ENCODE data around the gene CERS6. TPM values are rescaled to one million over a fixed set of nuclear protein-coding genes. Genes with fewer than 3 reads are reported as not detected.

Gene CERS6
- total and polyA plus RNA-seq, 10 of the 15 experiments (the other 5 are each of a cell fraction or from before 2014, with no cell fraction given) = 1.3 to 20.4 (median 14.1) TPM

DNA sequence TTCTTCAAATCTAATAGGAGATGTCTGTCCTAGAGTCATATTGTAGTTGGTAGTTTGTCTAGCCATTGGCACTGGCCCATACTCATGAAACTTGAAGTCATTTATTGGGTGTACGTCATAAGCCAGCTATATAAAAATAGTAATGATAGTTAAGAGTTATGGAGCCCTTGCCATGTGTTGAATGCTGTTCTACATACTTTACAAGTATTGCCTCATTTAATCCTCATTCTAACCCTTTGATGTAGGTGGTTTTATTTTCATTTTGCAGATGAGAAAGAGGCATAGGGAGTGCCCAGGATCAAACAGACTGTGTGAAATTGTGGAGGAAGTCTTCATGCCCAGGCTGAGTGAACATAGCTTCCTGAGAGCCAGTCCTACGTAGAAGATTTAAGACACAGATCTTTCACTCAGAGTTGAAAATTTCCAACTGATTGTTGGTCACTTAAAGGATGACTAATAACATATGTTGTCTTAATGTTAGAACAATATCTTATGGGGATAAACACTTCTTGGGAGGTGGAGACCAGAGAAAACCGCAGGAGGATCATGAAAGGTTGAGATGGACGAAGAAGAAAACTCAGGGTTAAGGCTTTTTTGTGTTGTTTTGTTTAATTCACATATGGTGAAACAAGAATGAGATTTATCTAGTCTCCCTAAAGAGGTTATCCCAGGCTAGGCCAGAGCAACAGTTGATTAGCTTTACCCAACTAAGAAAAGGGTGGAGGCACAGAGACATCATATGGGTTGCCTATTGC, 156.0 kb downstream of the CERS6 start (continued):
- TF ChIP-seq MXI1 (IDR thresholded peaks at IDR 0.05; ENCODE audit: low read depth, low read length) (no peak), MEF2A (IDR thresholded peaks at IDR 0.05; ENCODE audit: insufficient read depth, low read depth, low read length) (no peak)

DNA sequence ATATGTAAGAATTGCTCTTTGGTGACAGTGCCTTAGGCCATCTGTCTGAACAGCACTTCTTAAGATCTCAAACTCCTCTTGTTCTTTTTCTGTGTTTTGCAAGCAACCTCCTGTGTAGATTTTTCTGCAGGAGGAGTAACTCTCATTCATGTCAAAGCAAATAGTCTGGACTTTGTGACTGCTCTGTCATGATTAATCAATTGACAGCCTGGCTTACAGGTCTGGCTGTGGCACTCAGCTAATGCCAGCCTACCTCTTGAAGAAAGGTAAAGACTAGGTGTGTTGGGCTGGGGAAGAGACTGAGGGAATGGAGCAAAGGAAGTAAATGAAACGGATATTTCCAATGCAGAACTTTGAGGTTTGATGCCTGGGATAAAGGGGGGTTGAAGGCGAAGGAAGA, 156.6 kb downstream of the CERS6 start:
- FAIRE-seq = no peak
- in situ Hi-C loops (cut with MboI) = no loop called here
- BruUV-seq (replicated peaks) = no TSS peak

More for the DNA sequence above, 156.6 kb downstream of the CERS6 start:
- Histone ChIP-seq H3K79me2 (ENCODE audit: control insufficient read depth, insufficient read depth, low read length) (peaks cover 3% of the 10 kb centered on the region), H3K9me3 (replicated peaks; ENCODE audit: control insufficient read depth, insufficient read depth, low read length) (peaks cover 1% of the 10 kb centered on the region; the same call in 2 of the 3 replicates), H3K4me1 (ENCODE audit: control insufficient read depth, insufficient read depth, low read length) (no peaks in the 10 kb centered on the region; the same call in 1 of the 2 replicates), H3K36me3 (ENCODE audit: control insufficient read depth in 2 of 2, insufficient read depth in 2 of 2, low read length in 1 of 2) (peaks cover 0 to 8% of the 10 kb centered on the region in 2 experiments; a peak in 2 of 4 replicates), H4K20me1 (ENCODE audit: control insufficient read depth, insufficient read depth) (no peaks in the 10 kb centered on the region), H3K9ac (ENCODE audit: control insufficient read depth, insufficient read depth, low read length) (no peak overlapping the region), H3K4me2 (ENCODE audit: control insufficient read depth, insufficient read depth) (no peak overlapping the region), H3K27me3 (replicated peaks in 1 of 2; ENCODE audit: control insufficient read depth in 2 of 2, insufficient read depth in 2 of 2, low read length in 1 of 2) (no peaks in the 10 kb centered on the region), H3K27ac (ENCODE audit: control insufficient read depth, insufficient read depth) (no peak overlapping the region), H2AFZ (ENCODE audit: control insufficient read depth, low read depth, low read length) (no peak overlapping the region), H3K4me3 (no peak overlapping the region)
- CTCF ChIA-PET = no interaction called here
- ATAC-seq = no peak
- SMC1A ChIA-PET (ENCODE audit: uncharacterized antibody, unreplicated experiment) = no interaction called here
- RAD21 ChIA-PET (ENCODE audit: unreplicated experiment) = no interaction called here
- POLR2A ChIA-PET = interaction anchor here (0.6 kb wide), 1 partner anchor 127 kb away, joined by 3 read pairs; no protein-coding TSS in a partner anchor
- 94% methylated on average over 2 of the region's 2 CpGs for WGBS (ENCODE audit: insufficient coverage, insufficient replicate concordance, low lambda C conversion rate, missing lambda C conversion rate)
- TF ChIP-seq, protein P1, sequence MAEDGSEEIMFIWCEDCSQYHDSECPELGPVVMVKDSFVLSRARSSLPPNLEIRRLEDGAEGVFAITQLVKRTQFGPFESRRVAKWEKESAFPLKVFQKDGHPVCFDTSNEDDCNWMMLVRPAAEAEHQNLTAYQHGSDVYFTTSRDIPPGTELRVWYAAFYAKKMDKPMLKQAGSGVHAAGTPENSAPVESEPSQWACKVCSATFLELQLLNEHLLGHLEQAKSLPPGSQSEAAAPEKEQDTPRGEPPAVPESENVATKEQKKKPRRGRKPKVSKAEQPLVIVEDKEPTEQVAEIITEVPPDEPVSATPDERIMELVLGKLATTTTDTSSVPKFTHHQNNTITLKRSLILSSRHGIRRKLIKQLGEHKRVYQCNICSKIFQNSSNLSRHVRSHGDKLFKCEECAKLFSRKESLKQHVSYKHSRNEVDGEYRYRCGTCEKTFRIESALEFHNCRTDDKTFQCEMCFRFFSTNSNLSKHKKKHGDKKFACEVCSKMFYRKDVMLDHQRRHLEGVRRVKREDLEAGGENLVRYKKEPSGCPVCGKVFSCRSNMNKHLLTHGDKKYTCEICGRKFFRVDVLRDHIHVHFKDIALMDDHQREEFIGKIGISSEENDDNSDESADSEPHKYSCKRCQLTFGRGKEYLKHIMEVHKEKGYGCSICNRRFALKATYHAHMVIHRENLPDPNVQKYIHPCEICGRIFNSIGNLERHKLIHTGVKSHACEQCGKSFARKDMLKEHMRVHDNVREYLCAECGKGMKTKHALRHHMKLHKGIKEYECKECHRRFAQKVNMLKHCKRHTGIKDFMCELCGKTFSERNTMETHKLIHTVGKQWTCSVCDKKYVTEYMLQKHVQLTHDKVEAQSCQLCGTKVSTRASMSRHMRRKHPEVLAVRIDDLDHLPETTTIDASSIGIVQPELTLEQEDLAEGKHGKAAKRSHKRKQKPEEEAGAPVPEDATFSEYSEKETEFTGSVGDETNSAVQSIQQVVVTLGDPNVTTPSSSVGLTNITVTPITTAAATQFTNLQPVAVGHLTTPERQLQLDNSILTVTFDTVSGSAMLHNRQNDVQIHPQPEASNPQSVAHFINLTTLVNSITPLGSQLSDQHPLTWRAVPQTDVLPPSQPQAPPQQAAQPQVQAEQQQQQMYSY (CRISPR knock-in tag; IDR thresholded peaks at IDR 0.05) = no peak
- no peak for TF ChIP-seq FOXM1 (IDR thresholded peaks at IDR 0.05; ENCODE audit: low read depth, low read length)
- TF ChIP-seq, protein P2, sequence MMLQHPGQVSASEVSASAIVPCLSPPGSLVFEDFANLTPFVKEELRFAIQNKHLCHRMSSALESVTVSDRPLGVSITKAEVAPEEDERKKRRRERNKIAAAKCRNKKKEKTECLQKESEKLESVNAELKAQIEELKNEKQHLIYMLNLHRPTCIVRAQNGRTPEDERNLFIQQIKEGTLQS (IDR thresholded peaks at IDR 0.05; ENCODE audit: borderline replicate concordance, extremely low read depth, low read depth, low read length) = no peak
- no peak for TF ChIP-seq IKZF2 (IDR thresholded peaks at IDR 0.05)
- no peak for TF ChIP-seq JUND (IDR thresholded peaks at IDR 0.05; ENCODE audit: low read depth, low read length)
- TF ChIP-seq SIX5 (IDR thresholded peaks at IDR 0.05; ENCODE audit: low read depth, low read length, severe bottlenecking) = no peak
- no peak for TF ChIP-seq ZNF384 (IDR thresholded peaks at IDR 0.05; ENCODE audit: borderline replicate concordance, low read depth, low read length)
- no peak for TF ChIP-seq BHLHE40 (IDR thresholded peaks at IDR 0.05; ENCODE audit: borderline replicate concordance in 1 of 2, low read depth in 2 of 2, low read length in 1 of 2)
- TF ChIP-seq SP1 (IDR thresholded peaks at IDR 0.05; ENCODE audit: low read depth, low read length) = no peak
- TF ChIP-seq KLF5 (IDR thresholded peaks at IDR 0.05; ENCODE audit: partially characterized antibody) = no peak
- TF ChIP-seq, protein P3, sequence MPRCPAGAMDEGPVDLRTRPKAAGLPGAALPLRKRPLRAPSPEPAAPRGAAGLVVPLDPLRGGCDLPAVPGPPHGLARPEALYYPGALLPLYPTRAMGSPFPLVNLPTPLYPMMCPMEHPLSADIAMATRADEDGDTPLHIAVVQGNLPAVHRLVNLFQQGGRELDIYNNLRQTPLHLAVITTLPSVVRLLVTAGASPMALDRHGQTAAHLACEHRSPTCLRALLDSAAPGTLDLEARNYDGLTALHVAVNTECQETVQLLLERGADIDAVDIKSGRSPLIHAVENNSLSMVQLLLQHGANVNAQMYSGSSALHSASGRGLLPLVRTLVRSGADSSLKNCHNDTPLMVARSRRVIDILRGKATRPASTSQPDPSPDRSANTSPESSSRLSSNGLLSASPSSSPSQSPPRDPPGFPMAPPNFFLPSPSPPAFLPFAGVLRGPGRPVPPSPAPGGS (IDR thresholded peaks at IDR 0.05; ENCODE audit: borderline replicate concordance, insufficient read depth, low read depth, low read length, poor library complexity, severe bottlenecking) = no peak
- intact Hi-C loops (cut with micrococcal nuclease; ENCODE audit: unreplicated experiment) = loop anchor here (5.0 kb wide), 1 partner anchor 265 kb away; no protein-coding TSS in a partner anchor
- no peak for DNase-seq (ENCODE audit: low read depth, low spot score)

Data from GM12878 (cell line).